H9 (cell line): ENCODE results near the gene AKAP1. TPM values are rescaled to one million over a fixed set of nuclear protein-coding genes. Genes with fewer than 3 reads are reported as not detected.

Experiments used
- DNase-seq: peaks from one replicate; pipeline ENCODE4 v3.0.0-alpha.2; 2017
- H2AFZ ChIP-seq: one replicate; pipeline ENCODE4 v1.6.1; 2013; ENCODE audit warnings: mild to moderate bottlenecking, low read length, control low read depth, moderate library complexity
- H2AK5ac ChIP-seq: 2 replicates; pipeline ENCODE4 v1.6.1; 2013; ENCODE audit warnings: low read length, control low read depth, mixed read lengths; ENCODE audit not compliant: insufficient read length
- H2BK120ac ChIP-seq: one replicate; pipeline ENCODE4 v1.6.1; 2013; ENCODE audit warnings: low read depth, mild to moderate bottlenecking, low read length, control low read depth, inconsistent platforms; ENCODE audit not compliant: poor library complexity, severe bottlenecking
- H2BK12ac ChIP-seq: 2 replicates; pipeline ENCODE4 v1.6.1; 2013; ENCODE audit warnings: low read length, control low read depth, mixed read lengths, low read depth; ENCODE audit not compliant: insufficient read length
- H2BK15ac ChIP-seq: 2 replicates; pipeline ENCODE4 v1.6.1; 2013; ENCODE audit warnings: low read depth, low read length, control low read depth
- H2BK20ac ChIP-seq: one replicate; pipeline ENCODE4 v1.6.1; 2013; ENCODE audit warnings: low read depth, mild to moderate bottlenecking, low read length, control low read depth, inconsistent platforms; ENCODE audit not compliant: poor library complexity, severe bottlenecking
- H2BK5ac ChIP-seq: 2 replicates; pipeline ENCODE4 v1.6.1; 2013; ENCODE audit warnings: low read length, control low read depth, mixed read lengths; ENCODE audit not compliant: insufficient read length
- H3K14ac ChIP-seq: 2 replicates; pipeline ENCODE4 v1.6.1; 2013; ENCODE audit warnings: low read length, control low read depth; ENCODE audit not compliant: insufficient read depth
- H3K18ac ChIP-seq: 2 replicates; pipeline ENCODE4 v1.6.1; 2013; ENCODE audit warnings: low read depth, mild to moderate bottlenecking, mixed read lengths, low read length, control low read depth; ENCODE audit not compliant: insufficient read length
- H3K23ac ChIP-seq: 2 replicates; pipeline ENCODE4 v1.6.1; 2013; ENCODE audit warnings: low read length, control low read depth, mixed read lengths, low read depth; ENCODE audit not compliant: insufficient read length
- H3K23me2 ChIP-seq: 2 replicates; pipeline ENCODE4 v1.6.1; 2013; ENCODE audit warnings: low read depth, mild to moderate bottlenecking, mixed read lengths, low read length, control low read depth; ENCODE audit not compliant: insufficient read length, poor library complexity, severe bottlenecking
- H3K27ac ChIP-seq: 2 replicates; pipeline ENCODE4 v1.5.1; 2013; ENCODE audit warnings: low read length, control low read depth, mixed read lengths, low read depth; ENCODE audit not compliant: insufficient read length
- H3K27me3 ChIP-seq: 2 replicates; pipeline ENCODE4 v1.6.1; 2013; ENCODE audit warnings: low read length, control low read depth, inconsistent platforms; ENCODE audit not compliant: insufficient read depth
- H3K4ac ChIP-seq: 2 replicates; pipeline ENCODE4 v1.6.1; 2013; ENCODE audit warnings: low read depth, mild to moderate bottlenecking, control low read depth, inconsistent platforms, low read length, moderate library complexity
- H3K4me1 ChIP-seq: 2 replicates; pipeline ENCODE4 v1.6.1; 2013; ENCODE audit warnings: low read length, control low read depth, inconsistent platforms; ENCODE audit not compliant: insufficient read depth
- H3K4me2 ChIP-seq: 2 replicates; pipeline ENCODE4 v1.6.1; 2013; ENCODE audit warnings: low read length, control low read depth, mixed read lengths; ENCODE audit not compliant: insufficient read length, insufficient read depth
- H3K56ac ChIP-seq: 2 replicates; pipeline ENCODE4 v1.6.1; 2013; ENCODE audit warnings: low read depth, mild to moderate bottlenecking, mixed read lengths, low read length, control low read depth; ENCODE audit not compliant: insufficient read length
- H3K79me1 ChIP-seq: 2 replicates; pipeline ENCODE4 v1.6.1; 2013; ENCODE audit warnings: low read depth, mild to moderate bottlenecking, moderate library complexity, low read length, control low read depth, inconsistent platforms; ENCODE audit not compliant: insufficient read depth, poor library complexity, severe bottlenecking
- H3K79me2 ChIP-seq: 2 replicates; pipeline ENCODE4 v1.6.1; 2013; ENCODE audit warnings: low read length, control low read depth, inconsistent platforms; ENCODE audit not compliant: insufficient read depth
- H3K9ac ChIP-seq: 2 replicates; pipeline ENCODE4 v1.6.1; 2013; ENCODE audit warnings: low read length, control low read depth, mixed read lengths; ENCODE audit not compliant: insufficient read length; ENCODE audit errors: extremely low read depth
- H3K9me3 ChIP-seq: one replicate; pipeline ENCODE4 v1.6.1; 2013; ENCODE audit warnings: low read depth, low read length, inconsistent platforms; ENCODE audit not compliant: control insufficient read depth
- H3T11ph ChIP-seq: one replicate; pipeline ENCODE4 v1.6.1; 2013; ENCODE audit warnings: mild to moderate bottlenecking, low read length, control low read depth, inconsistent platforms
- H4K20me1 ChIP-seq: one replicate; pipeline ENCODE4 v1.6.1; 2013; ENCODE audit not compliant: control insufficient read depth, insufficient read length, insufficient read depth
- H4K5ac ChIP-seq: 2 replicates; pipeline ENCODE4 v1.6.1; 2013; ENCODE audit warnings: low read depth, mild to moderate bottlenecking, mixed read lengths, low read length, control low read depth; ENCODE audit not compliant: insufficient read length
- H4K8ac ChIP-seq: replicated peaks from 2 replicates; pipeline ENCODE4 v1.6.1; 2013; ENCODE audit warnings: low read length, control low read depth, mixed read lengths, low read depth; ENCODE audit not compliant: insufficient read length
- H4K91ac ChIP-seq: 2 replicates; pipeline ENCODE4 v1.6.1; 2013; ENCODE audit warnings: low read depth, mild to moderate bottlenecking, moderate library complexity, mixed read lengths, low read length, control low read depth; ENCODE audit not compliant: insufficient read length
- H3K27ac Mint-ChIP-seq, 3 experiments: 2 replicates in 2 of 3; 3 replicates in 1 of 3; pipeline ENCODE4 v1.8.0; 2020 to 2021; ENCODE audit warnings: mixed read lengths in 3 of 3, mild to moderate bottlenecking in 1 of 3, moderate library complexity in 1 of 3
- H3K27me3 Mint-ChIP-seq: 2 replicates; pipeline ENCODE4 v1.8.0; 2021; ENCODE audit warnings: low read depth, mild to moderate bottlenecking, moderate library complexity, mixed read lengths
- H3K36me3 Mint-ChIP-seq, 3 experiments: 2 replicates in 2 of 3; 3 replicates in 1 of 3; pipeline ENCODE4 v1.8.0; 2020 to 2021; ENCODE audit warnings: low read depth in 3 of 3, mixed read lengths in 3 of 3; ENCODE audit not compliant: insufficient read depth in 1 of 3
- H3K4me1 Mint-ChIP-seq, 2 experiments: 2 replicates each; pipeline ENCODE4 v1.8.0; 2020; ENCODE audit warnings: mixed read lengths in 2 of 2
- H3K4me3 Mint-ChIP-seq, 2 experiments: 2 replicates in 1 of 2; 3 replicates in 1 of 2; pipeline ENCODE4 v1.8.0; 2020 to 2021; ENCODE audit warnings: mild to moderate bottlenecking in 2 of 2, mixed read lengths in 2 of 2, moderate library complexity in 1 of 2
- H3K9me3 Mint-ChIP-seq, 2 experiments: 2 replicates in 1 of 2; 3 replicates in 1 of 2; pipeline ENCODE4 v1.8.0; 2020; ENCODE audit warnings: mild to moderate bottlenecking in 2 of 2, mixed read lengths in 2 of 2, moderate library complexity in 1 of 2
- CTCF ChIP-seq: fragments of 200-600 bp; sonication (generic); conservative IDR thresholded peaks from 3 replicates; pipeline ENCODE4 v1.8.0; 2021; ENCODE audit warnings: antibody characterized with exemption, mild to moderate bottlenecking
- WGBS: extraction: QIAGEN DNeasy Blood & Tissue Kit; methylation state at CpG from one replicate; pipeline ENCODE4 v1.1.7; 2013; ENCODE audit warnings: missing lambda C conversion rate, low lambda C conversion rate, mixed read lengths; ENCODE audit not compliant: insufficient read length; ENCODE audit errors: extremely low coverage; 5-methylcytosine and 5-hydroxymethylcytosine counted together
- total RNA-seq: library from RNA; stranded (reverse); gene quantifications from 2 replicates; pipeline ENCODE4 v1.2.1, GENCODE V29; 2021

Gene AKAP1
- total RNA-seq, 1 experiment from 2014 or later, result 61.2 TPM

GRCh38 chr17:57071991-57072944 is 12.8 kb upstream of the AKAP1 start:
- no peak overlapping the region for H3K4me2 ChIP-seq
- H2BK120ac ChIP-seq, result no peak overlapping the region
- Mint-ChIP-seq H3K9me3 (no peaks in the 10 kb centered on the region), H3K4me1 (peaks cover 53 to 58% of the 10 kb centered on the region in 2 experiments), H3K4me3 (peak overlapping the region in 1 of 2 experiments; percentile 34; a peak in 2 of 5 replicates), H3K27me3 (no peaks in the 10 kb centered on the region), H3K27ac (peak overlapping the region; percentile 58 to 98 (median 97)), H3K36me3 (no peaks in the 10 kb centered on the region; a peak in 1 of 7 replicates)
- no peaks in the 10 kb centered on the region for H3K9me3 ChIP-seq
- no peaks in the 10 kb centered on the region for H3K79me2 ChIP-seq
- peaks cover 4% of the 10 kb centered on the region; the same call in 1 of the 2 replicates for H3K4me1 ChIP-seq
- no peaks in the 10 kb centered on the region for H3K23me2 ChIP-seq
- no peaks in the 10 kb centered on the region for H4K20me1 ChIP-seq
- H3K23ac ChIP-seq, result no peak overlapping the region
- H3T11ph ChIP-seq, result no peak overlapping the region
- H3K9ac ChIP-seq, result no peak overlapping the region
- no peak overlapping the region for H4K5ac ChIP-seq
- H2BK15ac ChIP-seq, result no peak overlapping the region
- no peak overlapping the region for H2AK5ac ChIP-seq
- no peak overlapping the region for H3K4ac ChIP-seq
- H3K18ac ChIP-seq, result no peak overlapping the region
- H2BK12ac ChIP-seq, result no peak overlapping the region
- peak overlapping the region; percentile 3 for H3K27ac ChIP-seq
- WGBS, result no CpG with 5 or more reads among the region's 5 CpGs
- no peaks in the 10 kb centered on the region for H3K27me3 ChIP-seq
- DNase-seq, result no peak
- no peak overlapping the region for H2BK5ac ChIP-seq
- H3K56ac ChIP-seq, result no peak overlapping the region
- no peak overlapping the region for H2AFZ ChIP-seq
- no peak overlapping the region for H4K8ac ChIP-seq
- H4K91ac ChIP-seq, result no peak overlapping the region
- H3K79me1 ChIP-seq, result no peaks in the 10 kb centered on the region
- no peak for TF ChIP-seq CTCF
- H2BK20ac ChIP-seq, result no peak overlapping the region
- H3K14ac ChIP-seq, result no peak overlapping the region
